Liver (tissue), 9 donors: ENCODE data around the gene SLC25A6. TPM values are rescaled to one million over a fixed set of nuclear protein-coding genes. Genes with fewer than 3 reads are reported as not detected.
"Not testable (repeated sequence)": the region's sequence is repeated elsewhere in the genome, so short reads cannot be mapped to it uniquely, and the experiment has no call there.

Experiments used
- DNase-seq: peaks from one replicate; pipeline ENCODE4 v3.0.0-alpha.2; 2017; ENCODE audit warnings: low spot score
- H3K27ac ChIP-seq, 2 donors: one replicate each; pipeline ENCODE4 v1.7.0; 2013; ENCODE audit warnings: inconsistent platforms in 2 of 2, low read length in 2 of 2, control low read depth in 1 of 2, low read depth in 1 of 2, mild to moderate bottlenecking in 1 of 2
- H3K27me3 ChIP-seq, 4 donors: one replicate each; pipeline versions ENCODE4 v1.6.1 to v1.7.0; 2013; ENCODE audit warnings: low read length in 3 of 4, inconsistent platforms in 1 of 4, mild to moderate bottlenecking in 1 of 4, moderate library complexity in 1 of 4; ENCODE audit not compliant: control insufficient read depth in 4 of 4, insufficient read depth in 4 of 4
- H3K36me3 ChIP-seq, 4 donors: one replicate each; pipeline versions ENCODE4 v1.6.1 to v1.7.0; 2013; ENCODE audit warnings: low read length in 3 of 4, mild to moderate bottlenecking in 3 of 4, low read depth in 1 of 4, moderate library complexity in 1 of 4; ENCODE audit not compliant: control insufficient read depth in 4 of 4, insufficient read depth in 3 of 4
- H3K4me1 ChIP-seq, 4 donors: one replicate each; pipeline versions ENCODE4 v1.6.1 to v1.7.0; 2013; ENCODE audit warnings: low read length in 3 of 4, mild to moderate bottlenecking in 3 of 4, moderate library complexity in 1 of 4; ENCODE audit not compliant: control insufficient read depth in 4 of 4, insufficient read depth in 4 of 4
- H3K4me3 ChIP-seq, 3 donors: one replicate each; pipeline versions ENCODE4 v1.6.1 to v1.7.0; 2013; ENCODE audit warnings: low read length in 3 of 3, control low read depth in 1 of 3, low read depth in 1 of 3, mild to moderate bottlenecking in 1 of 3
- H3K9ac ChIP-seq, 2 donors: one replicate each; pipeline ENCODE4 v1.7.0; 2013; ENCODE audit warnings: low read length in 2 of 2, mild to moderate bottlenecking in 2 of 2, moderate library complexity in 2 of 2, control low read depth in 1 of 2, low read depth in 1 of 2
- H3K9me3 ChIP-seq, 4 donors: one replicate each; pipeline versions ENCODE4 v1.6.1 to v1.7.0; 2013; ENCODE audit warnings: low read length in 3 of 4; ENCODE audit not compliant: control insufficient read depth in 4 of 4
- EGR1 ChIP-seq, 2 donors: IDR thresholded peaks; 2 replicates each; pipeline ENCODE4 v1.6.1; 2016 to 2018; ENCODE audit warnings: antibody characterized with exemption in 2 of 2, low read depth in 2 of 2
- FOXA1 ChIP-seq: IDR thresholded peaks from 2 replicates; pipeline ENCODE4 v1.6.1; 2016; ENCODE audit warnings: antibody characterized with exemption
- FOXA2 ChIP-seq: IDR thresholded peaks from 2 replicates; pipeline ENCODE4 v1.6.1; 2016; ENCODE audit warnings: antibody characterized with exemption
- GABPA ChIP-seq, 2 donors: IDR thresholded peaks in 1 of 2; conservative IDR thresholded peaks in 1 of 2; 2 replicates each; pipeline ENCODE4 v1.6.1; 2016; ENCODE audit warnings: antibody characterized with exemption in 2 of 2, mild to moderate bottlenecking in 1 of 2, moderate library complexity in 1 of 2
- HNF4A ChIP-seq, 2 donors: conservative IDR thresholded peaks; 2 replicates each; pipeline ENCODE4 v1.6.1; 2016; ENCODE audit warnings: antibody characterized with exemption in 2 of 2, mild to moderate bottlenecking in 2 of 2
- HNF4G ChIP-seq: IDR thresholded peaks from 2 replicates; pipeline ENCODE4 v1.6.1; 2016; ENCODE audit warnings: antibody characterized with exemption
- JUND ChIP-seq, 2 donors: IDR thresholded peaks; 2 replicates each; pipeline ENCODE4 v1.6.1; 2016; ENCODE audit warnings: antibody characterized with exemption in 2 of 2
- RXRA ChIP-seq, 2 donors: IDR thresholded peaks; 2 replicates each; pipeline ENCODE4 v1.6.1; 2017 to 2018; ENCODE audit warnings: antibody characterized with exemption in 2 of 2, mild to moderate bottlenecking in 1 of 2
- SP1 ChIP-seq: IDR thresholded peaks from 2 replicates; pipeline ENCODE4 v1.6.1; 2018; ENCODE audit warnings: antibody characterized with exemption, mild to moderate bottlenecking
- TAF1 ChIP-seq: conservative IDR thresholded peaks from 2 replicates; pipeline ENCODE4 v1.6.1; 2016; ENCODE audit warnings: antibody characterized with exemption, mild to moderate bottlenecking
- YY1 ChIP-seq: IDR thresholded peaks from 2 replicates; pipeline ENCODE4 v1.6.1; 2016; ENCODE audit warnings: antibody characterized with exemption, mild to moderate bottlenecking
- WGBS: extraction: QIAGEN DNeasy Blood & Tissue Kit; methylation state at CpG from one replicate; pipeline ENCODE4 v1.1.7; 2013; 5-methylcytosine and 5-hydroxymethylcytosine counted together
- polyA plus RNA-seq, 2 donors: library from polyadenylated mRNA; stranded (reverse) in 1 of 2; unstranded in 1 of 2; fragments of 200-250 nt in 1 of 2; fragments of >200 nt in 1 of 2; fragmentation: Nextera tagmentation in 1 of 2; extraction: Ambion mirVana in 1 of 2; gene quantifications; one replicate each; pipeline versions ENCODE4 v1.2.1 to v1.2.3, GENCODE V29; 2013 to 2015
- total RNA-seq, 2 donors: library from RNA; depleted of rRNA; stranded (reverse); fragments of >200 nt; gene quantifications; one replicate each; pipeline ENCODE4 v1.2.3, GENCODE V29; 2014
- TF ChIP-seq, protein P1 (sequence below): IDR thresholded peaks from 2 replicates; pipeline ENCODE4 v1.6.1; 2016; ENCODE audit warnings: antibody characterized with exemption
- TF ChIP-seq, protein P2 (sequence below): fragments of 150-350 bp; IDR thresholded peaks from 2 replicates; pipeline ENCODE4 v1.5.1; 2017; ENCODE audit warnings: improper control_type of control experiment, low read depth, low read length; ENCODE audit not compliant: missing input control
- TF ChIP-seq, protein P3 (sequence below): IDR thresholded peaks from 2 replicates; pipeline ENCODE4 v1.6.1; 2016; ENCODE audit warnings: antibody characterized with exemption, mild to moderate bottlenecking
- TF ChIP-seq, protein P4 (sequence below): IDR thresholded peaks from 2 replicates; pipeline ENCODE4 v1.6.1; 2016; ENCODE audit warnings: antibody characterized with exemption
- TF ChIP-seq, protein P5 (sequence below): IDR thresholded peaks from 2 replicates; pipeline ENCODE4 v1.6.1; 2016; ENCODE audit warnings: antibody characterized with exemption
- donor health status: healthy.
- donor health status: healthy.
- donor health status: healthy.
- donor health status: healthy.
- donor health status: healthy.

SLC25A6 gene
- total and polyA plus RNA-seq, 4 donors: 44.8 to 110 (median 64.0) TPM

DNA sequence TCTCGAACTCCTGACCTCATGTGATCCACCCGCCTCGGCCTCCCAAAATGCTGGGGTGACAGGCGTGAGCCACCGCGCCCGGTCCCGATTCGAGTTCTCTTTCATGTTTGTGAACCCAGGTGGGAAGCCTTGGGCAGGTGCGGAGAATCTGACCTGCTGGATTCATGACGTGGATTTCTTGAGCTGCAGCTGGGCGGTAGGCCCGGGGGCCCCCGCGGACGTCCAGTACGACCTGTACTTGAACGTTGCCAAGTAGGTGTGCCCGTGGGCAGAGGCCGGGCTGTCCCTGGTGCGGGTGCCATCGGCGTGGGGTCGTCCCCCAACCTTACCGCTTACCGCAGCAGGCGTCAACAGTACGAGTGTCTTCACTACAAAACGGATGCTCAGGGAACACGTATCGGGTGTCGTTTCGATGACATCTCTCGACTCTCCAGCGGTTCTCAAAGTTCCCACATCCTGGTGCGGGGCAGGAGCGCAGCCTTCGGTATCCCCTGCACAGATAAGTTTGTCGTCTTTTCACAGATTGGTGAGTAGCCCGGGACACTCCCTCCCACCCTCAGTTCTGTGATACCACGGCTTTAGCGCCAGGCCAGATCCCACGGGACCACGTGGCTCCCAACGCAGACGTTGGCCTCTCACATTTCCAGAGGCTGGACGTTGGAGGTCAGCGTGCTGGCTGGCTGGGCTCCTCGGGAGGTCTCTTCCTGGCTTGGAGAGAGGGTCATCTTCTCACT is 39.8 kb downstream of the SLC25A6 start:
- Histone ChIP-seq H3K27ac (no peak overlapping the region), H3K4me1 (no peaks in the 10 kb centered on the region), H3K9ac (no peak overlapping the region), H3K9me3 (no peaks in the 10 kb centered on the region), H3K36me3 (no peaks in the 10 kb centered on the region), H3K27me3 (no peaks in the 10 kb centered on the region), H3K4me3 (no peak overlapping the region)
- TF ChIP-seq TAF1 (no peak), EGR1 (IDR thresholded peaks at IDR 0.05; ENCODE audit: low read depth in 2 of 2) (no peak), GABPA (IDR thresholded peaks at IDR 0.05 in 1 of 2, conservative IDR thresholded peaks at IDR 0.05 in 1 of 2) (no peak), YY1 (no peak)
- WGBS: 94% methylated on average over 49 of the region's 49 CpGs
- no peak for DNase-seq

DNA sequence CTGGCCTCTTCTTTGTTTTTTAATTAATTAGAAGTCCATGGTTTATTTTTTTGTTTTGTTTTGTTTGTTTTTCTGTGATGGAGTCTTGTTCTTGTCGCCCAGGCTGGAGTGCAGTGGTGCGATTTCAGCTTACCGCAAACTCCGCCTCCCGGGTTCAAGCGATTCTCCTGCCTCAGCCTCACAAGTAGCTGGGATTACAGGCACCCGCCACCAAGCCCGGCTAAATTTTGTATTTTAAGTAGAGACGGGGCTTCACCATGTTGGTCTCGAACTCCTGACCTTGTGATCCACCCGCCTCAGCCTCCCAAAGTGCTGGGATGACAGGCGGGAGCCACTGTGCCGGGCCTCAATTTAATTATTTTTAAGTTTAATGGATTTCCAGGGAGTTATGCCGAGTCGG is 42.3 kb downstream of the SLC25A6 start:
- not testable (repeated sequence) for DNase-seq, H3K9me3 ChIP-seq, H3K27ac ChIP-seq, H3K36me3 ChIP-seq, H3K4me1 ChIP-seq, H3K9ac ChIP-seq, H3K27me3 ChIP-seq, H3K4me3 ChIP-seq
- 98% methylated on average over 15 of the region's 15 CpGs for WGBS

DNA sequence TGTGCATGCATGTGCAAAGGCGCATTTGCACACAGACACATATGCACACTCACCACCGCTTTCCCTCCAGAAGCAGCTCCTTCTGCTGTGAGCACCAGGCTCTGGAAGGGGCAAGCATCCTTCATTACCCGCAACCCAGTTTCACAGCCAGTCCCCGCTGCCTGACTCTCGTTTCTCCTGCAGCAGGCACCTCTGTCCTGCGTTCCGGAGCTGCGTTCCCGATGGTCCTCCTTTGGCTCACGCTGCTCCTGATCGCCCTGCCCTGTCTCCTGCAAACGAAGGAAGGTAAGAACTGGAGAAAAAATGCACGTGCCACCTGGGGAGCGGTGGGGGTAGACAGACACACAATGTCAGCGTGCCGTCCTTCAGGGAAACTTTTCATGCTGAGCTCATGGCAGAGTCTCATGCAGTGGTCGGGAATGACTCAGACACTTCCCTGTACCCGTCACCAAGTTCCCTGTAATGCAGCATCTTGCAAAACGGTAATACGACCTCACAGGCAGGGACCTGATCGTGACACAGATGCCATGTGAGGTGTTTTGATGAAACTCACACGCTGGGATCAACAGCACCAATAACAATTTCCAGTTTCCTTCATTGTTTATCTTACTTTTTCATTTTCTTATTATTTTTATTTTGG is 50.2 kb downstream of the SLC25A6 start:
- DNase-seq: no peak
- H3K4me3 ChIP-seq: no peak overlapping the region
- peaks cover 0 to 8% (median 2%) of the 10 kb centered on the region in 4 donors for H3K9me3 ChIP-seq
- no peaks in the 10 kb centered on the region for H3K36me3 ChIP-seq
- H3K4me1 ChIP-seq: no peaks in the 10 kb centered on the region
- 82% methylated on average over 22 of the region's 22 CpGs for WGBS
- TF ChIP-seq FOXA1: no peak
- TF ChIP-seq, protein P1, sequence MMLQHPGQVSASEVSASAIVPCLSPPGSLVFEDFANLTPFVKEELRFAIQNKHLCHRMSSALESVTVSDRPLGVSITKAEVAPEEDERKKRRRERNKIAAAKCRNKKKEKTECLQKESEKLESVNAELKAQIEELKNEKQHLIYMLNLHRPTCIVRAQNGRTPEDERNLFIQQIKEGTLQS: no peak
- TF ChIP-seq, protein P2, sequence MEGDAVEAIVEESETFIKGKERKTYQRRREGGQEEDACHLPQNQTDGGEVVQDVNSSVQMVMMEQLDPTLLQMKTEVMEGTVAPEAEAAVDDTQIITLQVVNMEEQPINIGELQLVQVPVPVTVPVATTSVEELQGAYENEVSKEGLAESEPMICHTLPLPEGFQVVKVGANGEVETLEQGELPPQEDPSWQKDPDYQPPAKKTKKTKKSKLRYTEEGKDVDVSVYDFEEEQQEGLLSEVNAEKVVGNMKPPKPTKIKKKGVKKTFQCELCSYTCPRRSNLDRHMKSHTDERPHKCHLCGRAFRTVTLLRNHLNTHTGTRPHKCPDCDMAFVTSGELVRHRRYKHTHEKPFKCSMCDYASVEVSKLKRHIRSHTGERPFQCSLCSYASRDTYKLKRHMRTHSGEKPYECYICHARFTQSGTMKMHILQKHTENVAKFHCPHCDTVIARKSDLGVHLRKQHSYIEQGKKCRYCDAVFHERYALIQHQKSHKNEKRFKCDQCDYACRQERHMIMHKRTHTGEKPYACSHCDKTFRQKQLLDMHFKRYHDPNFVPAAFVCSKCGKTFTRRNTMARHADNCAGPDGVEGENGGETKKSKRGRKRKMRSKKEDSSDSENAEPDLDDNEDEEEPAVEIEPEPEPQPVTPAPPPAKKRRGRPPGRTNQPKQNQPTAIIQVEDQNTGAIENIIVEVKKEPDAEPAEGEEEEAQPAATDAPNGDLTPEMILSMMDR: no peak
- TF ChIP-seq EGR1 (IDR thresholded peaks at IDR 0.05; ENCODE audit: low read depth in 2 of 2): no peak
- no peak for TF ChIP-seq HNF4A (conservative IDR thresholded peaks at IDR 0.05)
- TF ChIP-seq GABPA (IDR thresholded peaks at IDR 0.05 in 1 of 2, conservative IDR thresholded peaks at IDR 0.05 in 1 of 2): no peak
- TF ChIP-seq, protein P3, sequence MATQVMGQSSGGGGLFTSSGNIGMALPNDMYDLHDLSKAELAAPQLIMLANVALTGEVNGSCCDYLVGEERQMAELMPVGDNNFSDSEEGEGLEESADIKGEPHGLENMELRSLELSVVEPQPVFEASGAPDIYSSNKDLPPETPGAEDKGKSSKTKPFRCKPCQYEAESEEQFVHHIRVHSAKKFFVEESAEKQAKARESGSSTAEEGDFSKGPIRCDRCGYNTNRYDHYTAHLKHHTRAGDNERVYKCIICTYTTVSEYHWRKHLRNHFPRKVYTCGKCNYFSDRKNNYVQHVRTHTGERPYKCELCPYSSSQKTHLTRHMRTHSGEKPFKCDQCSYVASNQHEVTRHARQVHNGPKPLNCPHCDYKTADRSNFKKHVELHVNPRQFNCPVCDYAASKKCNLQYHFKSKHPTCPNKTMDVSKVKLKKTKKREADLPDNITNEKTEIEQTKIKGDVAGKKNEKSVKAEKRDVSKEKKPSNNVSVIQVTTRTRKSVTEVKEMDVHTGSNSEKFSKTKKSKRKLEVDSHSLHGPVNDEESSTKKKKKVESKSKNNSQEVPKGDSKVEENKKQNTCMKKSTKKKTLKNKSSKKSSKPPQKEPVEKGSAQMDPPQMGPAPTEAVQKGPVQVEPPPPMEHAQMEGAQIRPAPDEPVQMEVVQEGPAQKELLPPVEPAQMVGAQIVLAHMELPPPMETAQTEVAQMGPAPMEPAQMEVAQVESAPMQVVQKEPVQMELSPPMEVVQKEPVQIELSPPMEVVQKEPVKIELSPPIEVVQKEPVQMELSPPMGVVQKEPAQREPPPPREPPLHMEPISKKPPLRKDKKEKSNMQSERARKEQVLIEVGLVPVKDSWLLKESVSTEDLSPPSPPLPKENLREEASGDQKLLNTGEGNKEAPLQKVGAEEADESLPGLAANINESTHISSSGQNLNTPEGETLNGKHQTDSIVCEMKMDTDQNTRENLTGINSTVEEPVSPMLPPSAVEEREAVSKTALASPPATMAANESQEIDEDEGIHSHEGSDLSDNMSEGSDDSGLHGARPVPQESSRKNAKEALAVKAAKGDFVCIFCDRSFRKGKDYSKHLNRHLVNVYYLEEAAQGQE: no peak
- no peak for TF ChIP-seq SP1
- TF ChIP-seq FOXA2: no peak
- TF ChIP-seq RXRA (IDR thresholded peaks at IDR 0.05): no peak
- TF ChIP-seq, protein P4, sequence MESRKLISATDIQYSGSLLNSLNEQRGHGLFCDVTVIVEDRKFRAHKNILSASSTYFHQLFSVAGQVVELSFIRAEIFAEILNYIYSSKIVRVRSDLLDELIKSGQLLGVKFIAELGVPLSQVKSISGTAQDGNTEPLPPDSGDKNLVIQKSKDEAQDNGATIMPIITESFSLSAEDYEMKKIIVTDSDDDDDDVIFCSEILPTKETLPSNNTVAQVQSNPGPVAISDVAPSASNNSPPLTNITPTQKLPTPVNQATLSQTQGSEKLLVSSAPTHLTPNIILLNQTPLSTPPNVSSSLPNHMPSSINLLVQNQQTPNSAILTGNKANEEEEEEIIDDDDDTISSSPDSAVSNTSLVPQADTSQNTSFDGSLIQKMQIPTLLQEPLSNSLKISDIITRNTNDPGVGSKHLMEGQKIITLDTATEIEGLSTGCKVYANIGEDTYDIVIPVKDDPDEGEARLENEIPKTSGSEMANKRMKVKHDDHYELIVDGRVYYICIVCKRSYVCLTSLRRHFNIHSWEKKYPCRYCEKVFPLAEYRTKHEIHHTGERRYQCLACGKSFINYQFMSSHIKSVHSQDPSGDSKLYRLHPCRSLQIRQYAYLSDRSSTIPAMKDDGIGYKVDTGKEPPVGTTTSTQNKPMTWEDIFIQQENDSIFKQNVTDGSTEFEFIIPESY: no peak
- no peak for TF ChIP-seq TAF1
- no peak for TF ChIP-seq HNF4G
- no peak for TF ChIP-seq JUND (IDR thresholded peaks at IDR 0.05)
- TF ChIP-seq, protein P5, sequence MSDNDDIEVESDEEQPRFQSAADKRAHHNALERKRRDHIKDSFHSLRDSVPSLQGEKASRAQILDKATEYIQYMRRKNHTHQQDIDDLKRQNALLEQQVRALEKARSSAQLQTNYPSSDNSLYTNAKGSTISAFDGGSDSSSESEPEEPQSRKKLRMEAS: no peak
- no peak overlapping the region for H3K27ac ChIP-seq
- H3K27me3 ChIP-seq: no peaks in the 10 kb centered on the region
- H3K9ac ChIP-seq: no peak overlapping the region
